Measurements from ENCODE around the gene KLK1.
A peak's percentile ranks its signal among the peaks of the same experiment; 100 is the strongest.
"Not testable (repeated sequence)": the region's sequence is repeated elsewhere in the genome, so short reads cannot be mapped to it uniquely, and the experiment has no call there.

The KLK1 gene

DNA sequence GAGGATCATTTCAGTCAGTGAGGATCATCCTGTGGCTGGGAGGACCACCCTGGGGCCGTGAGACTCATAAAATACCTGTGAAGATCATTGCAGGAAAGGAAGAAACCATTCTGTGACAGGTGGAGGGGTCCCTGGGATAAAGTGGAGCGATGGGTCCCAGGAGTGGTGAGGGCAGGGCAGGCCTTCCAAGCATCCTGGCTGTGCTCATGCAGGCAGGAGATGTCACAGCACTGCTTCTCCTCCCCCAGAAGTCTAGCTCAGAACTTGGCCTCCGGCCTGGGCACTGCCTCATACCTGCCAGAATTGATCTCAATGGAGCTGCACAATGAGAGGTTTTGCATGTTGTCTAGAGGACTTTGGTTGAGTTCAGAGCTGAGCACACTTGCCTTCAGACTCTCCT lies 11.1 kb downstream of the KLK1 start:
- DNase-seq = no peak

GRCh38 chr19:50811622-50812238 lies 11.9 kb downstream of the KLK1 start:
- not testable (repeated sequence) for DNase-seq

DNA sequence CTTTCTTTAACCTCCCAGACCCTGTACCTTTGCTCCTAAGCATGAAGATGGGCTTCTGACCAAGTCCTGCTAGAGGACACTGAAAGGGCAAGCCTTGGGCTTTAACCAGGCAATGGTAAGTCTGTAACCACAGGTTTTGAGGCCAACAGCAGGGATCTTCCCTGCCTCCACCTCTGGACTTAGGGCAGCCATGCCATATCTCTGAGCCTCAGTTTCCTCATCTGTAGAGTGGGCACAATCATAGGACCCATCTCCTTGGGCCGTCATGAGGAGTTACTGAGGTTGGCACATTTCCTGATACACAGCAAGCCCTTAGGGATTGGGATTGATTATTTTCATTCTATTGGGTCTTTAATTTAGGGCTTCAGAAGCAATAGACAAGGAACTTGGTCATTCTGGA lies 14.7 kb downstream of the KLK1 start:
- DNase-seq = no peak

DNA sequence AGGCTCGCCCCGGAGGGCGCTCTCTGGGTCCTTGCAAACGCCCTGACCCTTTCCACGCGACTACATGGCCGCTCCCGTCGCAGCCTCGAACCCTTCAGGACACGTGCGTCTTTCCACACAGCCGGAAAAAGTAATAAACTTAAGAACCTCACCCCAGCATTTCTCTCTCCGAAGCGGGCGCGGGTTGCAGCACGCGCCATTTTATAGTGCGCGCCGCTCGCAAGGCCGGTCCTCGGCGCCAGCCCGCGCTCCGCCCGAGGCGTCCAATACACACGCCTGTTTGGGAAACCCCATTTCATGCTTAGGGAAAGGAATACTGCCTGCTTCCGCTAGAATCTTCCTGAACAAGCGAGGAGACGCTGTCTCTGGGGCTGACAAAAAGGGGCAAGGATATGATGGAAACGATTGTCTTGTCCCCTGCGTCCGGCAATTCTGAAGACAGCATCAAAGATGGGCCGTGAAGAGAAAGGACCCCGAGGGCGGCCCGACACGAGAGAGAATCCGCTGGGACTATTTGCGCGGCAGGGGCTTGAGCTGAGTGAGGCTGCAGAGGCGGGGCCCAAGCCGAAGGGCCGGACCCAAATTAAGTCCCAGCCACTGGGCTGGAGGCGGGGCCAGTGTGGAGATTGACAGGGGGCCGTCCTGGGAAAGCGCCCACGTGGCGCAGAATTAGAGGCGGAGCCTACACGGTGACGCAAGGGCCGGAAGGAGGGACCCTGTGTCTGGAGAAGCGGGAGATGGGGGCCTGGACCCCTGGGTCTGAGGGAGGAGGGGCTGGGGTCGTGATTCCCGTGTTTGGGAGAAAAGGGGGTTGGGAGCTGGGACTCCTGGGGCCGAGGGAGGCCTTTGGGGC lies 18.9 kb downstream of the KLK1 start:
- peak; percentile 84 to 97 (median 94) for DNase-seq

- DNase-seq = no peak
Measured at GRCh38 chr19:50803633-50804419, 19.8 kb downstream of the KLK1 start.

DNA sequence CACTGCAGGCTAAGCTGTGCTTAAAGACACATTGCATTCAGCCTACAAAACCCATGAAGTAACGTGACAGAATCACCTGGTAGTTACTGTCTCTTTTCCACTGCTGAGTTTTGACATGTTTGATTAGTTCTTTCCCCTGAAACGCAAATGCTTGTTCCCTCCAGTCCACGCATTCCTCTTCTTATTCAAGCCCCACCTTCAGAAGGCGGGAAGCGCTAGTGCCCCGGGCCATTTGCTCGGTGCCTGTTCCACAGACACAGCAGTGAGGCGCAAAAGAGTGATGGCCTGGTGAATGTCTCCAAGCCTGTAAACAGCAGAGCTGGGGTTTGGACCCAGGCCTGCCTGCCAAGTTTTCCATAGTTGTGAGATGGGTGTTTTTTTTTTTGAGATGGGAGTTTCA lies 22.5 kb downstream of the KLK1 start:
- no peak for DNase-seq

DNA sequence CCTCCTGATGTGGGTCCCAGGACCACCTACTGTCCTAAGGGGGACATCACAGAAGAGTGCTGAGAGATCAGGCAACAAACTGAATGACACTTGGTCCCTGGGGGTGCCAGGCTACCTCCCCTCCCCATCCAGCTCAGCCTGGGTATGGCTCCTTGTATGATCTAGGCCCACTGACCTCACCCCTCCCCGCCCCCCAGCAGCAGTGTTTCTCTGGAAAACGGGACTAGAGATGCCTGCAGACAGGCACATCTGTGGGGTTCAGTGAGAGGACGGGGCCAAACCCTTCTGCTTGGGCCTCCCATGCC lies 24.1 kb downstream of the KLK1 start:
- no peak for DNase-seq

DNA sequence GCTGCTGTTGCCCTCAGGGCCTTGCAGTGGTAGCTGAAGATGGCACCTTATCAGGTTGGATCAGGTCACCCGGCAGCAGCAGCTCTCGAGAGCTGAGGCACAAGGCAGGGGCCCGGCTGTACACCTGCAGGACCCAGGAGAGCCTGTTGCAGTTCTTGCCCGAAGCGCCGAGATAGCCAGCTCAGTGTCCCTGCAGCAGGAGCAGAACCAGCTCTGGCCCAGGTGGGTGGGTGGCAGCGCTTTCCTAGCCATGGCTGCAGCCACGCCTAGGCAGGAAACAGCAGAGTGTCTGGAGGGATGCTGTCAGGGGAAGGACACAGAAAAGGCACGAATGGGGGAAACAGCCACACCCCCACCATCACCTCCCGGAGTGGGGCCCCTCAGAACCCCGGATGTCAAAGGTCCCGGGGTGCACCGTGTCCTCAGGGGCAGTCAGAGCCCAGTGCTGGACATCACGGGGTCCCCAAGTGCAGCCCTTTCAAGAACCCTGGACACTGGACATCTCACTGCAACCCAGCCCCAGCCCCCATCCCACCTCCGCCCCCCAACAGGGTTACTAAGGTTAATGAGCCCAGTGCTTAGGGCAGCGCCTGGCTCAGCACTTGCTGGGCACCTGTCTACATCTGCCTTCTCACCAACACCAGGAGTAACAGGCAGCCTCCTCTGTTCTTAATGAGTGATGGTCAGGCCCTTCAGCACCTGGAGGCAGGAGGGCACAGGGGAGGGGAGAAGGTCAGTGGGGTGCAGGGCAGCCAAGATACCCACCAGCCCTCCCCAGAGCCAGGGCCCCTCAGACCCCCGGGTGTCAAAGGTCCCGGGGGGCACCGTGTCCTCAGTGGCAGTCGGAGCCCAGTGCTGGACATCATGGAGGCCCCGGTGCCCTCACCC lies 24.7 kb downstream of the KLK1 start:
- no peak for DNase-seq

GRCh38 chr19:50797781-50798658 lies 25.6 kb downstream of the KLK1 start:
- DNase-seq = no peak

DNA sequence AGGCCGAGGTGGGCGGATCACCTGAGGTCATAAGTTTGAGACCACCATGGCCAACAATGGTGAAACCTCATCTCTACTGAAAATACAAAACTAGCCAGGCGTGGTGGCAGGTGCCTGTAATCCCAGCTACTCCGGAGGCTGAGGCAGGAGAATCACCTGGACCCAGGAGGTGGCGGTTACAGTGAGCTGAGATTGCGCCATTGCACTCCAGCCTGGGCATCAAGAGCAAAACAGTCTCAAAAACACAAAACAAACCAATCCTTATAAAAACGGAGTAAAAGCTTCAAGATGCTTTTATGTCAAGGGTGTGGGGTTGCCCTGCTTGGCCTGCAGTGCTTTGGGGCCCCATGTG lies 26.2 kb downstream of the KLK1 start:
- DNase-seq = no peak

GRCh38 chr19:50796634-50797428 lies 26.8 kb downstream of the KLK1 start:
- DNase-seq = no peak

- no peak for DNase-seq
Measured at GRCh38 chr19:50796128-50796633, 27.4 kb downstream of the KLK1 start.

DNA sequence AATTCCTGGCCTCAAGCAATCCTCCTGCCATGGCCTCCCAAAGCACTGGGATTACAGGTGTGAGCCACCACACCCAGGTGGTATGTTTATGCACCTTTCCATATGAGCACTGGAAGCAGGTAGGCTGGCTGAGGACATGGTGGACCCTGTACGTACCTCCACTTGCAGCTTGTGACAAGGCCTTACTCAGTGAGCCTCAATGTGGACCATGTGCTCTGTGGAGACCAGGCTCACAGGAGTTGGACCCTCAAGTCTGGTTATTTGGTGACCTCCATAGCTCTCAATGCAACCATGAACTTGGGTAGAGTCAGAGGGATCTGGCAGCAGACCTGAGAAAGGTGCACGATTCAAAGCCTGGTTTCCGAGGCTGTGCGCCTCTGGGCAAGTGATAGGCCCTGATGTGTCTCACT lies 27.9 kb downstream of the KLK1 start:
- DNase-seq = no peak

DNA sequence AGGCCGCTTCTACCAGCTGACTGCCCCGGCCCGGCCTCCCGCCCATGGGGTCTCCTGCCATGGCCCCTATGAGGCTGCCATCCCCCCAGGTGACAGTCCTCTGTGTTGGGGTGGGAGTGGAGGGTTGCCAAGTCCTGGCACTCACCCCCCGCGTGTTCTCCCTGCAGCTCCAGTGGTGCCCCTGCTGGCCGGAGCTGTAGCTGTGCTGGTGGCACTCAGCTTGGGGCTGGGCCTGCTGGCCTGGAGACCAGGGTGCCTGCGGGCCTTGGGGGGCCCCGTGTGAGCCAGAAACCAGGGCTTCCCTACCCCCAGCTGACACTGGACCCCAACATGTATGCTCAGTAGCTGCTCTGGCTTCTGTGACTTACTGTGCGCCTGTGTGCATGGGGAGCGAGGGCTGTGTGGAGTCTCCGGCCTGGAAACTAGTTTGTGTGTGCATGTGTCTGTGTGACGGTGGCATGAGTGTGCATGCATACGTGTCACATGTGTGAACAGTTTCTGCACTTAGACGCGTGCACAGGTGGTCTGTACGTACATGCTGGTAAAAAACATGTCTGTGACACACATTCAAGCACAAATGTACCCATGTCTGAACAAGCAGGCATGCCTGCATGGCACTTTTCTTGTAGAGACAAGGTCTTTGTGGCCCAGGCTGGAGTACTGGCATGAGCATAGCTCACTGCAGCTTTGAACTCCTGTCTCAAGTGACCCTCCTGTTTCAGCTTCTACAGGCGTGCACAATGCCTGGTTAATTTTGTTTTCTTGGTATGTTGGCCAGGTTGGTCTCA lies 28.5 kb downstream of the KLK1 start:
- DNase-seq = no peak

GRCh38 chr19:50794074-50794875 lies 29.3 kb downstream of the KLK1 start:
- no peak for DNase-seq

DNA sequence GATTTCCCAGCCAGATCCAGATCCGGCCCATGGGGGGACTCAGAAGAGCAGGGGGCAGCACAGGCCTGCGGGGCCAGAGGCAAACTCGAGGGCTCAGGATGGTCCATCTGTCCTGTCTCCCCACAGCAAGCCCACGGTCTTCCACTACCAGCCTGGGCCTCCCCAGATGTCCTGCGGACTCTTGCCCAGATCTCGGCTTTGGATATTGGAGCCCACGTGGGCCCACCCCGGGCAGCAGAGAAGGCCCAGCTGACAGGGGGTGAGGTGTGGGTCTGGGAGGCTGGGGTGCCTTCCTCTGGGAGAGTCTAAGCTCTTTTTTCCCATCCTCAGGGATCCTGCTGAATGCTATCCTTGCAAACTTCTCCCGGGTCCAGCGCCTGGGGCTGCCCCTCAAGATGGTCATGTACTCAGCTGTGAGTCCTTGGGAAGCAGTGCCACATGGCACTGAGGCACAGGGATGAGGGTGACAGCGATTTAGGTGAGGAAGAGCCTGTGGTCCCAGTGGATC lies 30.0 kb downstream of the KLK1 start:
- no peak for DNase-seq

DNA sequence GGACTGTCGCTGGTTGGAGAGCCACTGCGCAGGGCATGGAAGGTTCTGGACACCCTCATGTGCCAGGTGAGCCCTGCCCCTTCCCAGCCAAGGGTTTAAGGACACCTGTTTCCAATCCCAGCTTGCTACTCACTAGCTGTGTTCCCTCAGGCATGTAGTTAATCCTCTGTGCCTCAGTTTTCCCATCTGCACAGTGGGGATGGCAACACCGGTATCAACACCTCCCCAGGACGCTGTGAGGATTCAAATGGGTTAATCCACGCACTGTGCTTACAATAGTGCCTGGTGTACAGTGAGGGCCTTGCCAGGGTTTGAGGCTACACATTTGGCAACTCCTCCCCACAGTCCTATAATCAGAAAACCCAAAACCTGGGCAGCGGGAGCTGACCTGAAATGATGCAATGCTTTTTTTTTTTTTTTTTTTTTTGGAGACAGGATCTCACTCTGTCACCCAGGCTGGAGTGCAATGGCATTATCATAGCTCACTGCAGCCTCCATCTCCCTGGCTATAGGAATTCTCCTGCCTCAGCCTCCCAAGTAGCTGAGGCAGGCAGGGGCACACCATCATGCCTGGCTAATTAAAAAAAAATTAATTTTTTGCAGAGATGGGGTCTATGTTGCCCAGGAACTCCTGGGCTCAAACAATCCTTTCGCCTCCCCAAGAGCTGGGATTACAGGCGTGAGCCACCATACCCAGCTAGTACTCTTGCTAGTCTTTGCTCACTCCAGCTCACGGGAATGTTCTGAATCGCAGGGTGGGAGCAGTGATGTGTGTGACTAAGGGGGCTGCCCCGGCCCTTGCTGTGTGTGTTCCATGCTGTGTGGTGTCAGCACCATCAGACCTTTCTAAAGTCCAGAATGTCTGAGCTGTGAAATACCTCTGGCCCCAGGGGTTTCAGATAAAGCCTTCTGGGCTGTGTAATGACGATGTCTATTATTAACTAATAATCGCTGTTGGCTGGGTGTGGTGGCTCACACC lies 31.0 kb downstream of the KLK1 start:
- DNase-seq = no peak
